H1 (cell line): Measurements from ENCODE around the gene ZNF729. TPM values are rescaled to one million over a fixed set of nuclear protein-coding genes. Genes with fewer than 3 reads are reported as not detected.

Experiments used
- CTCF ChIA-PET: fragments of 300-600 bp; sonication (Branson Sonifier 250); formaldehyde crosslinking; loops from one replicate; lab custom pipeline; 2021; ENCODE audit not compliant: partially characterized antibody; lab: Charles Lee
- POLR2A ChIA-PET: fragments of 300-600 bp; sonication (Branson Sonifier 250); formaldehyde crosslinking; loops from one replicate; lab custom pipeline; 2021; ENCODE audit warnings: inconsistent platforms; ENCODE audit not compliant: partially characterized antibody; lab: Charles Lee
- DNase-seq, 2 experiments: peaks; one replicate each; pipeline versions ENCODE4 v3.0.0 to v3.0.0-alpha.2; 2010 to 2022; ENCODE audit warnings: low spot score in 2 of 2, low read depth in 1 of 2, mixed read lengths in 1 of 2
- FAIRE-seq: peaks from 2 replicates; lab custom pipeline; 2011; peaks lifted over from hg19 to GRCh38; lab: Jason Lieb, UNC
- H2AFZ ChIP-seq: 2 replicates; pipeline ENCODE4 v1.8.1; 2012; ENCODE audit warnings: low read length, inconsistent platforms
- H2AK5ac ChIP-seq: 2 replicates; pipeline ENCODE4 v1.6.1; 2013; ENCODE audit warnings: low read depth, low read length
- H2BK120ac ChIP-seq: replicated peaks from 2 replicates; pipeline ENCODE3; 2013; ENCODE audit warnings: low read depth, low read length, inconsistent platforms
- H2BK12ac ChIP-seq: 2 replicates; pipeline ENCODE4 v1.6.1; 2013; ENCODE audit warnings: low read depth, low read length
- H2BK15ac ChIP-seq: 2 replicates; pipeline ENCODE4 v1.6.1; 2013; ENCODE audit warnings: low read length
- H2BK20ac ChIP-seq: 2 replicates; pipeline ENCODE4 v1.6.1; 2013; ENCODE audit warnings: low read length
- H2BK5ac ChIP-seq: 2 replicates; pipeline ENCODE4 v1.6.1; 2013; ENCODE audit warnings: low read depth, low read length
- H3K14ac ChIP-seq: 2 replicates; pipeline ENCODE4 v1.6.1; 2013; ENCODE audit warnings: inconsistent platforms; ENCODE audit not compliant: insufficient read length
- H3K18ac ChIP-seq: 2 replicates; pipeline ENCODE4 v1.6.1; 2013; ENCODE audit warnings: low read length; ENCODE audit errors: extremely low read depth
- H3K23ac ChIP-seq: 2 replicates; pipeline ENCODE4 v1.6.1; 2013; ENCODE audit warnings: inconsistent platforms; ENCODE audit not compliant: insufficient read length
- H3K23me2 ChIP-seq: 2 replicates; pipeline ENCODE4 v1.6.1; 2013; ENCODE audit warnings: low read depth, low read length
- H3K27ac ChIP-seq: 2 replicates; pipeline ENCODE4 v1.6.1; 2011; ENCODE audit warnings: low read depth, low read length, inconsistent platforms
- H3K27me3 ChIP-seq, 4 experiments: replicated peaks in 1 of 4; 1 replicate in 1 of 4; 2 replicates in 3 of 4; pipeline versions ENCODE4 v1.6.1 to v1.8.1; 2011 to 2013; ENCODE audit warnings: low read length in 3 of 4, mild to moderate bottlenecking in 3 of 4, inconsistent platforms in 2 of 4, mixed read lengths in 2 of 4, moderate library complexity in 1 of 4; ENCODE audit not compliant: control insufficient read depth in 3 of 4, insufficient read depth in 3 of 4; ENCODE audit errors: extremely low read depth in 1 of 4
- H3K36me3 ChIP-seq, 4 experiments: 2 replicates each; pipeline versions ENCODE4 v1.6.1 to v1.8.1; 2011 to 2013; ENCODE audit warnings: mild to moderate bottlenecking in 4 of 4, low read length in 3 of 4, moderate library complexity in 2 of 4, control low read depth in 1 of 4, inconsistent platforms in 1 of 4; ENCODE audit not compliant: insufficient read depth in 4 of 4, control insufficient read depth in 2 of 4
- H3K4ac ChIP-seq: replicated peaks from 2 replicates; pipeline ENCODE3; 2013; ENCODE audit warnings: low read length, low read depth, mixed read lengths, inconsistent platforms; ENCODE audit not compliant: insufficient read length
- H3K4me1 ChIP-seq, 4 experiments: replicated peaks in 1 of 4; 1 replicate in 1 of 4; 2 replicates in 3 of 4; pipeline versions ENCODE4 v1.6.1 to v1.8.1; 2011 to 2013; ENCODE audit warnings: low read length in 3 of 4, inconsistent platforms in 2 of 4, mixed read lengths in 1 of 4; ENCODE audit not compliant: insufficient read depth in 4 of 4, control insufficient read depth in 3 of 4
- H3K4me2 ChIP-seq, 2 experiments: 2 replicates each; pipeline versions ENCODE4 v1.6.1 to v1.8.1; 2011 to 2013; ENCODE audit warnings: low read depth in 2 of 2, low read length in 2 of 2, control low read depth in 1 of 2, inconsistent platforms in 1 of 2, mild to moderate bottlenecking in 1 of 2; ENCODE audit not compliant: insufficient read depth in 1 of 2
- H3K4me3 ChIP-seq, 4 experiments: fragments of 200-600, 300-600 bp in 1 of 4; sonication (generic), shearing (Covaris generic), sonication (Bioruptor Twin) in 1 of 4; 2 replicates each; pipeline versions ENCODE4 v1.5.1 to v1.8.1; 2011 to 2016; ENCODE audit warnings: low read length in 4 of 4, low read depth in 3 of 4, control low read depth in 2 of 4, inconsistent platforms in 2 of 4, mild to moderate bottlenecking in 2 of 4, mixed read lengths in 1 of 4, moderate library complexity in 1 of 4; ENCODE audit not compliant: insufficient read depth in 2 of 4; ENCODE audit errors: extremely low read depth in 1 of 4
- H3K56ac ChIP-seq: replicated peaks from 2 replicates; pipeline ENCODE3; 2013; ENCODE audit warnings: low read depth, mild to moderate bottlenecking, mixed read lengths, low read length, inconsistent platforms; ENCODE audit not compliant: insufficient read length
- H3K79me1 ChIP-seq: 2 replicates; pipeline ENCODE4 v1.6.1; 2013; ENCODE audit warnings: low read depth, low read length, control low read depth
- H3K79me2 ChIP-seq, 2 experiments: 2 replicates each; pipeline versions ENCODE4 v1.6.1 to v1.8.1; 2012 to 2013; ENCODE audit warnings: low read length in 2 of 2, mild to moderate bottlenecking in 2 of 2, inconsistent platforms in 1 of 2; ENCODE audit not compliant: insufficient read depth in 2 of 2, control insufficient read depth in 1 of 2
- H3K9ac ChIP-seq, 4 experiments: replicated peaks in 1 of 4; 1 replicate in 1 of 4; 2 replicates in 3 of 4; pipeline versions ENCODE4 v1.6.1 to v1.8.1; 2011 to 2013; ENCODE audit warnings: low read depth in 3 of 4, low read length in 3 of 4, control low read depth in 2 of 4, mild to moderate bottlenecking in 2 of 4, moderate library complexity in 2 of 4, inconsistent platforms in 1 of 4; ENCODE audit errors: extremely low read depth in 1 of 4
- H3K9me3 ChIP-seq, 2 experiments: 2 replicates each; pipeline versions ENCODE4 v1.6.1 to v1.8.1; 2012 to 2013; ENCODE audit warnings: mild to moderate bottlenecking in 2 of 2, moderate library complexity in 2 of 2, control low read depth in 1 of 2, inconsistent platforms in 1 of 2, low read depth in 1 of 2, low read length in 1 of 2, mixed read lengths in 1 of 2; ENCODE audit not compliant: insufficient read depth in 2 of 2
- H4K20me1 ChIP-seq, 2 experiments: replicated peaks in 1 of 2; 2 replicates each; pipeline versions ENCODE3 to v1.8.1; 2011 to 2013; ENCODE audit warnings: inconsistent platforms in 2 of 2, low read length in 2 of 2, mild to moderate bottlenecking in 1 of 2; ENCODE audit not compliant: insufficient read depth in 2 of 2, control insufficient read depth in 1 of 2
- H4K5ac ChIP-seq: 2 replicates; pipeline ENCODE4 v1.6.1; 2013; ENCODE audit warnings: low read length, low read depth, mixed read lengths, inconsistent platforms; ENCODE audit not compliant: insufficient read length
- H4K8ac ChIP-seq: 2 replicates; pipeline ENCODE4 v1.8.0; 2013; ENCODE audit warnings: mild to moderate bottlenecking, moderate library complexity, low read length, inconsistent platforms; ENCODE audit not compliant: insufficient read depth; ENCODE audit errors: extremely low read depth
- H4K91ac ChIP-seq: replicated peaks from 2 replicates; pipeline ENCODE3; 2013; ENCODE audit warnings: low read length, mixed read lengths, inconsistent platforms; ENCODE audit not compliant: insufficient read length
- ASH2L ChIP-seq: fragments of 200-600, 300-600 bp; sonication (generic); IDR thresholded peaks from one replicate; pipeline ENCODE4 v1.7.1; 2017; ENCODE audit warnings: low read length
- BACH1 ChIP-seq: IDR thresholded peaks from 2 replicates; pipeline ENCODE4 v1.6.1; 2012; ENCODE audit warnings: low read length, improper control_type of control experiment
- CBX8 ChIP-seq: fragments of 300-800, 300-1000 bp; sonication (generic); IDR thresholded peaks from 2 replicates; pipeline ENCODE4 v1.7.1; 2016; ENCODE audit warnings: low read depth, low read length, borderline replicate concordance
- CEBPB ChIP-seq: IDR thresholded peaks from 2 replicates; pipeline ENCODE4 v1.6.1; 2012; ENCODE audit warnings: low read depth, low read length
- CREB1 ChIP-seq: IDR thresholded peaks from 2 replicates; pipeline ENCODE4 v1.6.1; 2012; ENCODE audit warnings: inconsistent platforms
- FOSL1 ChIP-seq: IDR thresholded peaks from 2 replicates; pipeline ENCODE4 v1.6.1; 2011; ENCODE audit warnings: mild to moderate bottlenecking, low read depth, low read length, moderate library complexity; ENCODE audit not compliant: insufficient read depth
- HDAC2 ChIP-seq, 2 experiments: fragments of 300-600 bp in 1 of 2; sonication (generic) in 1 of 2; IDR thresholded peaks; 2 replicates each; pipeline ENCODE4 v1.6.1; 2011 to 2012; ENCODE audit warnings: low read depth in 2 of 2, low read length in 2 of 2, mild to moderate bottlenecking in 2 of 2, moderate library complexity in 2 of 2, borderline replicate concordance in 1 of 2, inconsistent platforms in 1 of 2
- JUND ChIP-seq: IDR thresholded peaks from 2 replicates; pipeline ENCODE4 v1.6.1; 2011; ENCODE audit warnings: mild to moderate bottlenecking, improper control_type of control experiment, low read length
- NRF1 ChIP-seq: IDR thresholded peaks from 2 replicates; pipeline ENCODE4 v1.6.1; 2011; ENCODE audit warnings: mild to moderate bottlenecking, low read depth, low read length, improper control_type of control experiment
- POLR2AphosphoS5 ChIP-seq: IDR thresholded peaks from 2 replicates; pipeline ENCODE4 v1.6.1; 2011; ENCODE audit warnings: low read depth, low read length
- POU5F1 ChIP-seq: IDR thresholded peaks from 2 replicates; pipeline ENCODE4 v1.6.1; 2011; ENCODE audit warnings: low read depth, mild to moderate bottlenecking, low read length, moderate library complexity
- RXRA ChIP-seq: IDR thresholded peaks from 2 replicates; pipeline ENCODE4 v1.6.1; 2011; ENCODE audit warnings: low read depth, mild to moderate bottlenecking, low read length, moderate library complexity; ENCODE audit not compliant: insufficient read depth
- SP2 ChIP-seq: IDR thresholded peaks from 2 replicates; pipeline ENCODE4 v1.6.1; 2012; ENCODE audit warnings: mild to moderate bottlenecking, low read length, inconsistent platforms
- TAF1 ChIP-seq: IDR thresholded peaks from 2 replicates; pipeline ENCODE4 v1.6.1; 2011; ENCODE audit warnings: mild to moderate bottlenecking, low read depth, low read length
- TCF12 ChIP-seq: IDR thresholded peaks from 2 replicates; pipeline ENCODE4 v1.6.1; 2011; ENCODE audit warnings: low read depth, mild to moderate bottlenecking, low read length
- polyA plus RNA-seq, 7 experiments: library from polyadenylated mRNA; depleted of rRNA in 3 of 7; stranded (reverse) in 5 of 7; unstranded in 2 of 7; fragments of >200 nt in 5 of 7; fragments of 200-250 nt in 2 of 7; gene quantifications; 1 replicate in 5 of 7; 2 replicates in 1 of 7; 4 replicates in 1 of 7; pipeline versions ENCODE4 v1.2.1 to v1.2.3, GENCODE V29; 2011 to 2013; ENCODE audit warnings: missing spikeins in 2 of 7, mixed read lengths in 2 of 7
- total RNA-seq: library from RNA; stranded (reverse); fragmentation: NEBNext Ultra II Directional; extraction: Animal tissue kit (Norgen Biotek cat#: 25700); gene quantifications from 2 replicates; pipeline ENCODE4 v1.2.1, GENCODE V29; 2021
- TF ChIP-seq, protein P1 (sequence below): IDR thresholded peaks from 2 replicates; pipeline ENCODE4 v1.6.1; 2012; ENCODE audit warnings: low read length, inconsistent platforms

The ZNF729 gene
- total and polyA plus RNA-seq, 2 of the 8 experiments (the other 6 are each of a cell fraction or from before 2014, with no cell fraction given): not detected

DNA sequence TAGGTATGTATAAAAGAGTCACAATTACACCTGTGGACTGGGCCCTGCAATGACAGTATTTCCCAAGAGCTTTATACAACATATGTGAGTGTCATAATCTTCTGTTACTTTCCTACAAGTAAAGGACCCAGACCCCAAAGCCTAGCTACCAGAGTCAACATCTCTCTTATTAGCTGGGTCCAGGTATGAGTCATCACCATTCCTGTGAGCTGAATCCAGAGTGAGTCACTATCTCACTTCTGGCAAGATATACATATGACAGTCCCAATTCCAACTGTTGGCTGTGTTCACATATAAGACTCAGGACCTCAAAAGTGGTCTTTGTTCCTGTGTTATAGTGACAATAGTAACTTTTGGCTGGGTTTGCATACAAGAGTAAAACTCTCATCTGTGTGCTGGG is 46.7 kb downstream of the ZNF729 start:
- H3K4ac ChIP-seq: no peak overlapping the region
- H3K56ac ChIP-seq: no peak overlapping the region
- no peaks in the 10 kb centered on the region for H4K20me1 ChIP-seq
- no peak overlapping the region for H2BK15ac ChIP-seq
- no peak overlapping the region for H2BK5ac ChIP-seq
- no peaks in the 10 kb centered on the region for H3K79me1 ChIP-seq
- H2BK12ac ChIP-seq: no peak overlapping the region
- H2BK20ac ChIP-seq: no peak overlapping the region
- no peak overlapping the region for H2AFZ ChIP-seq
- H3K36me3 ChIP-seq: no peaks in the 10 kb centered on the region; a peak in 1 of 8 replicates
- H3K9ac ChIP-seq: no peak overlapping the region
- no peak overlapping the region for H2BK120ac ChIP-seq
- no peak overlapping the region for H3K4me3 ChIP-seq
- CTCF ChIA-PET: no interaction called here
- H3K9me3 ChIP-seq: peaks cover 85 to 97% of the 10 kb centered on the region in 2 experiments
- H4K91ac ChIP-seq: no peak overlapping the region
- no peak overlapping the region for H3K18ac ChIP-seq
- no peak overlapping the region for H4K5ac ChIP-seq
- POLR2A ChIA-PET: no interaction called here
- H3K27me3 ChIP-seq: no peaks in the 10 kb centered on the region
- H3K27ac ChIP-seq: no peak overlapping the region
- FAIRE-seq (no peak), DNase-seq (no peak)
- no peaks in the 10 kb centered on the region for H3K79me2 ChIP-seq
- H3K4me1 ChIP-seq: no peaks in the 10 kb centered on the region
- no peaks in the 10 kb centered on the region for H3K23me2 ChIP-seq
- no peak overlapping the region for H3K14ac ChIP-seq
- H4K8ac ChIP-seq: no peak overlapping the region
- no peak overlapping the region for H2AK5ac ChIP-seq
- no peak overlapping the region for H3K4me2 ChIP-seq
- no peak overlapping the region for H3K23ac ChIP-seq
- TF ChIP-seq POU5F1 (no peak), FOSL1 (no peak), NRF1 (no peak), TCF12 (no peak), JUND (no peak), POLR2AphosphoS5 (no peak), SP2 (no peak), ASH2L (no peak), CBX8 (no peak), TAF1 (no peak), CREB1 (no peak), RXRA (no peak), HDAC2 (IDR thresholded peaks at IDR 0.05; ENCODE audit: borderline replicate concordance in 1 of 2, low read depth in 2 of 2, low read length in 2 of 2) (no peak), BACH1 (no peak), CEBPB (no peak)
- TF ChIP-seq, protein P1, sequence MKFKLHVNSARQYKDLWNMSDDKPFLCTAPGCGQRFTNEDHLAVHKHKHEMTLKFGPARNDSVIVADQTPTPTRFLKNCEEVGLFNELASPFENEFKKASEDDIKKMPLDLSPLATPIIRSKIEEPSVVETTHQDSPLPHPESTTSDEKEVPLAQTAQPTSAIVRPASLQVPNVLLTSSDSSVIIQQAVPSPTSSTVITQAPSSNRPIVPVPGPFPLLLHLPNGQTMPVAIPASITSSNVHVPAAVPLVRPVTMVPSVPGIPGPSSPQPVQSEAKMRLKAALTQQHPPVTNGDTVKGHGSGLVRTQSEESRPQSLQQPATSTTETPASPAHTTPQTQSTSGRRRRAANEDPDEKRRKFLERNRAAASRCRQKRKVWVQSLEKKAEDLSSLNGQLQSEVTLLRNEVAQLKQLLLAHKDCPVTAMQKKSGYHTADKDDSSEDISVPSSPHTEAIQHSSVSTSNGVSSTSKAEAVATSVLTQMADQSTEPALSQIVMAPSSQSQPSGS: no peak
